ENCODE measurements around the gene SDCBP2. TPM values are rescaled to one million over a fixed set of nuclear protein-coding genes. Genes with fewer than 3 reads are reported as not detected.
A peak's percentile ranks its signal among the peaks of the same experiment; 100 is the strongest.

Gene SDCBP2
- total RNA-seq, 1 donor from 2014 or later: 6.4 TPM

DNA sequence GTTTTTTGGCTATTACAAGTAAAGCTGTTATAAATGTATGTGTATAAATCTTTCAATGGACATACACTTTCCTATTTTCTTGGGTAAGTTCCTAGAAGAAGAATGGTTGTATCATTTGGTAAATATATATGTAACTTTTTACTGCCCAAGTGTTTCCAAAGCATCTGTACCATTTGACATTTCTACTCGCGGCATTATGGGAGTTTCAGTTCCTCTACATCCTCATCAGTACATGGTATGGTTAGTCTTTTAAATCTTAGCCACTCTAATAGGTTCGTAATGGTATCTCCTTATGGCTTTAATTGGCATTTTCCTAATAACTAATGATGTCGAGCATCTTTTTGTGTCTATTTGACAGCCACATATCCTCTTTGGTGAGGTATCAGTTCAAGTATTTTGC lies 49.9 kb downstream of the SDCBP2 start:
- no peak for DNase-seq (ENCODE audit: low spot score)
- ATAC-seq: no peak

GRCh38 chr20:1277529-1278322 lies 51.2 kb downstream of the SDCBP2 start:
- no peak for ATAC-seq

DNA sequence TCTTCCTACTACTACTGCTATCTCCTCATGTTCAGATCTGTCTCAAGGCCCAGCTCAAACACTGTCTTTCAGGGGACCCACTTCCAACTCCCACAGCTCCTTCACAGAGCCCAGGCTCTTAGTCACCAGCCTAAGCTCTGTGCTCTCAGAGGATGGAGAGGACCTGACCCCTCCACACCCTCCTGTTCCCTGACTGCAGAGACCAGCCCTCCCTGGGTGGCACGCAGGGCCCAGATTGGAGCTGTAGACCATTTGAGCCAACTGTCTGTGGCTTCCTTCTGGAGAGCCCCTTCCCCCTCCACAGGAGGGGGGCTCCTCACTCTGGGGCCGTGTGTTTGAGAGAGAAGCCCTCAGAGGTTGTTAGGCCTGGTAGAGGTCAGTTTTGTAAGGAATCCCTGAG lies 53.0 kb downstream of the SDCBP2 start:
- ATAC-seq: no peak
- DNase-seq (ENCODE audit: low spot score): no peak

More at GRCh38 chr20:1277529-1278322, 51.2 kb downstream of the SDCBP2 start:
- DNase-seq (ENCODE audit: low spot score): no peak

- DNase-seq (ENCODE audit: low spot score) (no peak), ATAC-seq (no peak)
Measured at GRCh38 chr20:1274485-1275311, 54.2 kb downstream of the SDCBP2 start.

- DNase-seq (ENCODE audit: low spot score) (no peak), ATAC-seq (no peak)
Measured at GRCh38 chr20:1273366-1273765, 55.6 kb downstream of the SDCBP2 start.

GRCh38 chr20:1272368-1273100 lies 56.4 kb downstream of the SDCBP2 start:
- DNase-seq (ENCODE audit: low spot score): no peak
- ATAC-seq: no peak

DNA sequence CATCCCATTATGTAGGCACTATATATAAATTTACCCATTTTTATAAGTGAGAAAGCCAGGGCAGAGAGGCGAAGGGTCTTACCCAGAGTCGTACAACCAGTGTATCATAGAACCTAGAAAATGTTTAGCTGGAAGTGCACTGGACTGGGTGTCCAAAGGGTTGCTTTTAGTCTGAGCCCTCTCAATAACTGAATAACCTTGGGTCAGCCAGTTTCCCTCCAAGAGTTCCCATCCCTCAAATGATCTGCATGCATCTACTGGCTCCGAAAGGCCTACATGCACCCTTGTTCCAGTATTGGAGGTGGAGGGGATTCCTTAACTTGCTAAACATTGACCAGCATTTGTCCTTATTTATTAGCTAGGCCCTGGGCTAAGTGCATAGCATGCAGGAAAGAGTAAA lies 59.1 kb downstream of the SDCBP2 start:
- DNase-seq (ENCODE audit: low spot score) (no peak), ATAC-seq (no peak)

DNA sequence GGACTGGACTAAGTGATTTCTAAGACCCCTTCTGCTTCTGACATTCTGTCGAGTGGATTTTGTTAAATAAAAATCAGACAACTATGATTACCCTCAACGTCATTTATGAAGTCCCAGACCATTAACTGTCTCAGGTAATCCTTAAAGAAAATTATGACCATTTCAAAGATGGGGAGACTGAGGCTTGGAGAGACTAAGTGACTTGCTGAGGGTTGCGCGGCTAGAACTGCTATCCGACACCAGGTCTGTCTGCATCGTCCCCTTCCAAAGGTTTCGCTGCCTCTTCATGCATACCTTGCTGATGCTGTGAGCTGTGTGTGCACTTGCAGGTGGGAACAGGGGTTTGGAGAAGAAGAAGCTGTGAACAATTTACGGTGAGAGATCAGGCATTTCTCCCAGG lies 59.7 kb downstream of the SDCBP2 start:
- DNase-seq (ENCODE audit: low spot score): no peak
- no peak for ATAC-seq

- DNase-seq (ENCODE audit: low spot score): no peak
- ATAC-seq: no peak
Measured at GRCh38 chr20:1267809-1268374, 61.0 kb downstream of the SDCBP2 start.

DNA sequence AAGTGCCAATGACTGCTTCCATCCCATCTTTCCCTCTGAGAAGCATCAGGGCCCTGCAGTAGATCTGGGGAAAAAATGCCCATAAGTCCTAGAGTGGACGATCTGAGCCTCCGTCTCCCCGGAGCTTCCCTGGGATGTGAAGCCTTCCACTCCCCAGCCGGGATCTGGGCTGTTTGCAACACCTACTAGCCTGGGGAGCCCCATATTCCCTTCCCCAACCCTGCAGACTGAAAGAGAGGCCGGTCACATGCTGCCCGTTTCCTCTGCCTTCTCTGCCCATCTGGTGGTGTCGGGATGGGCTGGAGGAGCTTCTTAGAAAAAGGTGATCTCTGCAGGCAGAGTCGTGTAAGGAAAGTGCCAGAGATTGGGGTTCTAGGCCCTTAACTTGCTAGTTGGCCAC lies 61.8 kb downstream of the SDCBP2 start:
- DNase-seq (ENCODE audit: low spot score) (no peak), ATAC-seq (no peak)

DNA sequence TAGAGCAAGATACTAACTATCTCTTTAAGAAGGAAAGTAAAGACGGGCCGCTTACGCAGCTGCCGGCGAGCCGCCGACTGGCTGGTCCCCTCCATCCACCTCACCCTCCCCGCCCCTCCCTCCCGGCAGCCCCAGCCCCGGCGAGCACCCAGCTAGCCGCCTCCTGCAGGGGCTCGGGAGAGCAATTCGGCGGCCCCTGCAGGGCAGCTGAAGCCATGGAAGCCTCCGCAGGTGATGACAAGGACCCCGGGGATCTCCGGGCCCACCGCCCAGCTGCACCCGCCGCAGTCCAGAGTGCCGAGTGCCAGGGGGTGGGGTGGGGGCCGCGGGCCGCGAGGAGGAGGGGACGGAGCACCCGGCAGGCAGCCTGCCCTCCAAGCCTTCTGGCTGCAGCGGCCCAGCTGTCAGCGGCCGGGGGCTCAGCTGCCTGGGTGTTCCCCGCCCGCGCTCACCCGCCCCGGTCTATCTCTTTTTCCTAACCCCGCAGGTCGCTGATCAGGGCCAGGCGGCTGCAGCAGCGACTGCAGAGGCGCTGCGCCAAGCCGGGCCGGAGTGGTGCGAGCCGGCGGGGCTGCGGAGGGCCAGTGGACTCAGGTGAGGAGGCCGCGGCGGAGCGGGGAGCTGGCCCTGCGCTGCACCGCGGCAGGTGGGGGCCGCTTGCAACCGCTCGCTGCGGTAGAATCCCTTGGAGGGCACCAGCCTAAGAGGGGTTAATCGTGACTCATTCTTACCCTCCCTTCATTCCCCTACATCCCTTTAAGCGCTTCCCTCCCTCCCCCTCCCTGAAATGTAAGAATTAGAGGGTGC lies 62.6 kb downstream of the SDCBP2 start, which contains the start of gene SNPH:
SNPH (plus strand) TSS at position 128 of the 807 bp plus-strand sequence. CDS start 29,946 bp downstream, outside the sequence.
- DNase-seq (ENCODE audit: low spot score): no peak
- peak; percentile 78 for ATAC-seq

DNA sequence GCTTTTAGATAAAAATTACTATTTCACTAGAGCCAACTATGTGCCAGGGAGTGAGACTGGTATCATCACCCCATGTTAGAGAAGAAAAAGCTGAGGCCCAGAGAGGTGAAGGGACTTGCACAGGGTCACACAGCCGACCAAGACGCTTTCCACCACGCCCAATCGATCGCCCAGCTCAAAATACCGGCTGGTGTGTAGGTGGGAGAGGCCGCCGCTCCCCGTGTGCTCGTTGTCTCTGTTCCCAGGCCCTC lies 63.1 kb downstream of the SDCBP2 start:
- ATAC-seq: no peak
- DNase-seq (ENCODE audit: low spot score): no peak

- DNase-seq (ENCODE audit: low spot score) (no peak), ATAC-seq (no peak)
Measured at GRCh38 chr20:1265226-1265915, 63.6 kb downstream of the SDCBP2 start.

- ATAC-seq: no peak
- no peak for DNase-seq (ENCODE audit: low spot score)
Measured at GRCh38 chr20:1264727-1265126, 64.2 kb downstream of the SDCBP2 start.

- no peak for DNase-seq (ENCODE audit: low spot score)
- ATAC-seq: no peak
Measured at GRCh38 chr20:1263853-1264252, 65.1 kb downstream of the SDCBP2 start.

Other genes starting within 250 kb of the SDCBP2 start
- gene PSMF1, start 210.5 kb downstream of the SDCBP2 start, total RNA-seq: 99.7 TPM
- gene TMEM74B, start 144.2 kb downstream of the SDCBP2 start, total RNA-seq: 1.2 TPM
- not detected for gene C20orf202, start 125.7 kb downstream of the SDCBP2 start, total RNA-seq
- not detected for gene RAD21L1, start 103.1 kb downstream of the SDCBP2 start, total RNA-seq
- gene SNPH, start 62.8 kb downstream of the SDCBP2 start, total RNA-seq: 0.20 TPM
- gene FKBP1A, start 63.9 kb upstream of the SDCBP2 start, total RNA-seq: 61.5 TPM
- gene NSFL1C, start 137.7 kb upstream of the SDCBP2 start, total RNA-seq: 43.5 TPM
- 0.50 TPM for gene SIRPB2, start 162.3 kb upstream of the SDCBP2 start, total RNA-seq
- gene SIRPD, start 228.6 kb upstream of the SDCBP2 start, total RNA-seq: not detected